ENCODE data around the gene ZNF766.

ZNF766 gene

GRCh38 chr19:52227196-52227940 lies 42.0 kb upstream of the ZNF766 start:
- POLR2A ChIA-PET: no interaction called here

DNA sequence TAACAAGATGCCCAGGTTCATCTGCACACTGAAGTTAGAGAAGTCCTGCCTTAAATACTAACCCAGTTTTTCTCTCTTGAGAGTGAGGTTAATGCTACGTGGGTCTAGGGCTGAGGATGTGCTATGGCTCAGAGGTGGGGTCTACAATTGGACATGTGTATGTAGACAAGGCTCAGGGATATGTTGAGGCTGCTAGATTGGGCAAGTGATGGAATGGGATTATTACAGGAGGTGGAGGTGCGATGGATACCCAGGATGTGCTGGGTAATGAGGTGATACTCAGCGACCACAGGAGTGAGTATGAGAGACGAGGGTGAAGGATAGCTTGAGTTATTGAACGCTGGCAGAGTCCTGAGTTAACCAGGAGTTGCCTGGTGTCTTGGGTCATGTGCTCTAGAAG lies 41.4 kb upstream of the ZNF766 start:
- DNase-seq (ENCODE audit: extremely low spot score): no peak
- TF ChIP-seq, protein P1, sequence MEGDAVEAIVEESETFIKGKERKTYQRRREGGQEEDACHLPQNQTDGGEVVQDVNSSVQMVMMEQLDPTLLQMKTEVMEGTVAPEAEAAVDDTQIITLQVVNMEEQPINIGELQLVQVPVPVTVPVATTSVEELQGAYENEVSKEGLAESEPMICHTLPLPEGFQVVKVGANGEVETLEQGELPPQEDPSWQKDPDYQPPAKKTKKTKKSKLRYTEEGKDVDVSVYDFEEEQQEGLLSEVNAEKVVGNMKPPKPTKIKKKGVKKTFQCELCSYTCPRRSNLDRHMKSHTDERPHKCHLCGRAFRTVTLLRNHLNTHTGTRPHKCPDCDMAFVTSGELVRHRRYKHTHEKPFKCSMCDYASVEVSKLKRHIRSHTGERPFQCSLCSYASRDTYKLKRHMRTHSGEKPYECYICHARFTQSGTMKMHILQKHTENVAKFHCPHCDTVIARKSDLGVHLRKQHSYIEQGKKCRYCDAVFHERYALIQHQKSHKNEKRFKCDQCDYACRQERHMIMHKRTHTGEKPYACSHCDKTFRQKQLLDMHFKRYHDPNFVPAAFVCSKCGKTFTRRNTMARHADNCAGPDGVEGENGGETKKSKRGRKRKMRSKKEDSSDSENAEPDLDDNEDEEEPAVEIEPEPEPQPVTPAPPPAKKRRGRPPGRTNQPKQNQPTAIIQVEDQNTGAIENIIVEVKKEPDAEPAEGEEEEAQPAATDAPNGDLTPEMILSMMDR (IDR thresholded peaks at IDR 0.05; ENCODE audit: control extremely low read depth, extremely low read depth, low read depth, missing control alignments): no peak
- ChIA-PET POLR2A (interaction anchor here (0.6 kb wide), 1 partner anchor 63 kb away, joined by 4 read pairs; no protein-coding TSS in a partner anchor), CTCF (interaction anchor here (1.5 to 4.0 kb wide), 2 partner anchors 9 to 13 kb away, joined by 4 to 25 read pairs; no protein-coding TSS in a partner anchor)

More at GRCh38 chr19:52227196-52227940, 42.0 kb upstream of the ZNF766 start:
- CTCF ChIA-PET: interaction anchor here (1.5 to 4.0 kb wide), 2 partner anchors 10 to 12 kb away, joined by 4 to 25 read pairs; no protein-coding TSS in a partner anchor
- DNase-seq (ENCODE audit: extremely low spot score): no peak
- TF ChIP-seq, protein P1 (IDR thresholded peaks at IDR 0.05; ENCODE audit: control extremely low read depth, extremely low read depth, low read depth, missing control alignments): no peak

GRCh38 chr19:52229524-52229923 lies 39.9 kb upstream of the ZNF766 start:
- TF ChIP-seq, protein P1 (IDR thresholded peaks at IDR 0.05; ENCODE audit: control extremely low read depth, extremely low read depth, low read depth, missing control alignments): no peak
- ChIA-PET POLR2A (no interaction called here), CTCF (interaction anchor here (1.0 to 4.0 kb wide), 5 partner anchors 8 to 34 kb away, joined by 3 to 25 read pairs (median 3); no protein-coding TSS in a partner anchor)
- no peak for DNase-seq (ENCODE audit: extremely low spot score)

DNA sequence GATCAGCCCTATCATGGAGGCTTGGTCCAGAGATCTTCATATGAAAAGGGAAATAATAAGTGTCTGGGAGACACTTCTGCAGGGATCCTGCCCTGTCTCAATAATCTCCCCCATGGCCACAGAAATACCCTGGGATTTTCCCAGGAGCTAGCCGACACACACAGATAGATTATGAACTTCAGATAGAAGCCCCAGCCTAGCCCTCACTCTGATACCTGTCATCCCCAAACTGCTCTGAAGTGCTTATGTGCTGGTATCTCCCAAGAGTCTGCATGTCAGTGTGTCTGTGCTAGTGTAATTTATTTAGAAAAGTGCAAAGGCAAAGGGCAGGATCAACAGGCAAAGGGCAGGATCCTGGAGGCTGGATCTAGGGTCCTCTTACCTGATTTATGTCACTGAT lies 38.7 kb upstream of the ZNF766 start:
- CTCF ChIA-PET: interaction anchor here (0.6 to 1.5 kb wide), 5 partner anchors 9 to 453 kb away, joined by 3 to 4 read pairs (median 3); no protein-coding TSS in a partner anchor
- TF ChIP-seq, protein P1 (IDR thresholded peaks at IDR 0.05; ENCODE audit: control extremely low read depth, extremely low read depth, low read depth, missing control alignments): no peak
- DNase-seq (ENCODE audit: extremely low spot score): no peak
- POLR2A ChIA-PET: no interaction called here

- POLR2A ChIA-PET: no interaction called here
- CTCF ChIA-PET: interaction anchor here (0.9 to 1.5 kb wide), 3 partner anchors 34 to 453 kb away, joined by 3 read pairs; no protein-coding TSS in a partner anchor
- no peak for DNase-seq (ENCODE audit: extremely low spot score)
Measured at GRCh38 chr19:52231154-52231910, 38.1 kb upstream of the ZNF766 start.

DNA sequence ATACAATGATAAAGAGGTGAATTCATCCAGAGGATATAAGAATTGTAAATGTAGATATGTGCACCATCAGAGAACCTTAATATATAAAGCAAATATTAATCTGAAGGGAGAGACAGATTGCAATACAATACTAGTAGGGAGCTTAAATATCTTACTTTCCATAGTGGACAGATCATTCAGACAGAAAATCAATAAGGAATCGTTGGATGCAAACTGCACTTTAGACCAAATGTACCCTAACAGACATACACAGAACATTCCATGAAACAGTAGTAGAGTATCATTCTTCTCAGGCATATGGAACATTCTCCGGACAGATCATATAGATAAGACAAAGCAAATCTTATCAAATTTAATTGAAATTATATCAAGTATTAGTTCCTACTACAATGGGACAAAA lies 35.0 kb upstream of the ZNF766 start:
- CTCF ChIA-PET: no interaction called here
- POLR2A ChIA-PET: no interaction called here
- no peak for DNase-seq (ENCODE audit: extremely low spot score)
- TF ChIP-seq, protein P1 (IDR thresholded peaks at IDR 0.05; ENCODE audit: control extremely low read depth, extremely low read depth, low read depth, missing control alignments): no peak

More at GRCh38 chr19:52231154-52231910, 38.1 kb upstream of the ZNF766 start:
- TF ChIP-seq, protein P1 (IDR thresholded peaks at IDR 0.05; ENCODE audit: control extremely low read depth, extremely low read depth, low read depth, missing control alignments): no peak
